Hematopoietic multipotent progenitor cell treated with erythropoietin and hydrocortisone succinate and interleukin-3 and kit ligand, for 15 days (in vitro differentiated cells): ENCODE data around the gene NEU2.

Experiments used
- DNase-seq: peaks from one replicate; pipeline ENCODE4 v3.0.0-alpha.2; 2015; ENCODE audit warnings: low spot score

NEU2 gene

GRCh38 chr2:233079473-233079877 is 47.0 kb downstream of the NEU2 start:
- no peak for DNase-seq

- DNase-seq, result no peak
These were observed 47.7 kb downstream of the NEU2 start for GRCh38 chr2:233079953-233080835.

- no peak for DNase-seq
These were observed 48.4 kb downstream of the NEU2 start for GRCh38 chr2:233080836-233081229.

GRCh38 chr2:233081232-233081730 is 48.8 kb downstream of the NEU2 start:
- DNase-seq, result no peak

- no peak for DNase-seq
These were observed 49.3 kb downstream of the NEU2 start for GRCh38 chr2:233081731-233082221.

GRCh38 chr2:233082222-233082930 is 49.9 kb downstream of the NEU2 start:
- no peak for DNase-seq

GRCh38 chr2:233082931-233083755 is 50.7 kb downstream of the NEU2 start:
- no peak for DNase-seq

GRCh38 chr2:233083782-233084181 is 51.3 kb downstream of the NEU2 start:
- no peak for DNase-seq

- DNase-seq, result no peak
These were observed 52.0 kb downstream of the NEU2 start for GRCh38 chr2:233084488-233084887.
